Renal pelvis (tissue), 4 donors: Measurements from ENCODE around the gene PLCL2. TPM values are rescaled to one million over a fixed set of nuclear protein-coding genes. Genes with fewer than 3 reads are reported as not detected.

Experiments
- DNase-seq: peaks from one replicate; pipeline ENCODE4 v3.0.0-alpha.2; 2013
- polyA plus RNA-seq, 3 donors: library from polyadenylated mRNA; unstranded; fragments of 120-200 nt; gene quantifications; one replicate each; pipeline ENCODE4 v1.2.1, GENCODE V29; 2013; ENCODE audit not compliant: insufficient read length in 3 of 3

PLCL2 gene
- polyA plus RNA-seq, 3 donors: 12.2 to 15.2 (median 13.7) TPM

GRCh38 chr3:16888785-16889607, 4.2 kb downstream of the PLCL2 start:
- DNase-seq: no peak

- DNase-seq: no peak
Observed at GRCh38 chr3:16890597-16891333, 6.0 kb downstream of the PLCL2 start.

- no peak for DNase-seq
Observed at GRCh38 chr3:16893618-16894200, 9.0 kb downstream of the PLCL2 start.

GRCh38 chr3:16896094-16896627, 11.4 kb downstream of the PLCL2 start:
- DNase-seq: no peak

GRCh38 chr3:16896820-16897219, 12.1 kb downstream of the PLCL2 start:
- no peak for DNase-seq

GRCh38 chr3:16897254-16897926, 12.6 kb downstream of the PLCL2 start:
- no peak for DNase-seq

- DNase-seq: no peak
Observed at GRCh38 chr3:16898595-16899395, 14.0 kb downstream of the PLCL2 start.

- no peak for DNase-seq
Observed at GRCh38 chr3:16899919-16900318, 15.2 kb downstream of the PLCL2 start.

GRCh38 chr3:16900779-16901440, 16.2 kb downstream of the PLCL2 start:
- no peak for DNase-seq

- no peak for DNase-seq
Observed at GRCh38 chr3:16904423-16905417, 20.0 kb downstream of the PLCL2 start.

- no peak for DNase-seq
Observed at GRCh38 chr3:16905704-16906103, 20.9 kb downstream of the PLCL2 start.

- DNase-seq: no peak
Observed at GRCh38 chr3:16906682-16907081, 21.9 kb downstream of the PLCL2 start.

GRCh38 chr3:16907243-16907642, 22.5 kb downstream of the PLCL2 start:
- DNase-seq: no peak

GRCh38 chr3:16908016-16908807, 23.5 kb downstream of the PLCL2 start:
- DNase-seq: no peak

- no peak for DNase-seq
Observed at GRCh38 chr3:16908896-16909295, 24.1 kb downstream of the PLCL2 start.

- DNase-seq: no peak
Observed at GRCh38 chr3:16909802-16910201, 25.0 kb downstream of the PLCL2 start.

- DNase-seq: no peak
Observed at GRCh38 chr3:16910207-16910606, 25.5 kb downstream of the PLCL2 start.

- no peak for DNase-seq
Observed at GRCh38 chr3:16911916-16912315, 27.2 kb downstream of the PLCL2 start.
